Transverse colon (tissue), 4 donors: ENCODE measurements around the gene TAOK2.

Experiments
- EP300 ChIP-seq: sonication (generic); formaldehyde crosslinking; IDR thresholded peaks from one replicate; pipeline ENCODE4 v1.6.1; 2017; ENCODE audit warnings: antibody characterized with exemption, low read depth
- POLR2A ChIP-seq: fragments of 450-650 bp; IDR thresholded peaks from one replicate; pipeline ENCODE4 v1.6.1; 2016; ENCODE audit warnings: antibody characterized with exemption, mild to moderate bottlenecking, moderate library complexity
- POLR2AphosphoS5 ChIP-seq, 3 donors: sonication (generic); formaldehyde crosslinking; IDR thresholded peaks; one replicate each; pipeline ENCODE4 v1.6.1; 2016; ENCODE audit warnings: antibody characterized with exemption in 3 of 3
- TF ChIP-seq, protein P1 (sequence below), 5 experiments: fragments of 200-600 bp in 3 of 5; fragments of 450-650 bp in 2 of 5; sonication (generic) in 3 of 5; IDR thresholded peaks; 1 replicate in 2 of 5; 2 replicates in 3 of 5; pipeline ENCODE4 v1.5.1; 2016 to 2017; ENCODE audit warnings: antibody characterized with exemption in 5 of 5, inconsistent platforms in 3 of 5, mild to moderate bottlenecking in 2 of 5, moderate library complexity in 1 of 5

DNA sequence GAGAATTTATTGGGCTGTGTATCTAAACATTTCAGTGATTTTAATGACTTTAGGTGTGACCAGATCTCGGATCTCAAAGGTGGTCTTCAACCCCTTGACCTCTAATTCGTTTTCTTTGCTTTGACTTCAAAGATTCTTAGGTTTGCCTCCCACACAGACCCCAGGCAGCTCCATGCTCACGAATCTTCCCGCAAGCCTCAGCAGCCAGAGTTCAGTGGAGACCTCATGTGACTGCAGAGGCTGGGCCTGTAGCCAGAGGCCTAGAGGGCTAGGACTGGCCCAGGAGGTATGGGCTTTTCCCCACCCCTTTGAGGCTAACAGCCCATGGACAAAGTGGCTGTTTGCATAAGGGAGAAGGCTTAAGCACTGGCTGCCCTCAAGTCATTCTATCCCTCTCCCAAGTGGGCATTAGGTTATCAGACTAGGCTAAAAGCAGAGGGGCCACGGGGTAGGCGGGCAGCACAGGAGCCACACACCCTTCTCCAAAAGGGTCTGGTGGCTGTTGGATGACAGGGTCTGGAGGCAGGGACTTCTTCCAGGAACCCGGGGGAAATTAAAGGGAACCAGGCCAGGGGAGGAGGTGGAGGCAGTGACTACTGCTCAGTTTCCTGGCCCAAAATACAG, 18.8 kb downstream of the TAOK2 start:
- TF ChIP-seq, protein P1, sequence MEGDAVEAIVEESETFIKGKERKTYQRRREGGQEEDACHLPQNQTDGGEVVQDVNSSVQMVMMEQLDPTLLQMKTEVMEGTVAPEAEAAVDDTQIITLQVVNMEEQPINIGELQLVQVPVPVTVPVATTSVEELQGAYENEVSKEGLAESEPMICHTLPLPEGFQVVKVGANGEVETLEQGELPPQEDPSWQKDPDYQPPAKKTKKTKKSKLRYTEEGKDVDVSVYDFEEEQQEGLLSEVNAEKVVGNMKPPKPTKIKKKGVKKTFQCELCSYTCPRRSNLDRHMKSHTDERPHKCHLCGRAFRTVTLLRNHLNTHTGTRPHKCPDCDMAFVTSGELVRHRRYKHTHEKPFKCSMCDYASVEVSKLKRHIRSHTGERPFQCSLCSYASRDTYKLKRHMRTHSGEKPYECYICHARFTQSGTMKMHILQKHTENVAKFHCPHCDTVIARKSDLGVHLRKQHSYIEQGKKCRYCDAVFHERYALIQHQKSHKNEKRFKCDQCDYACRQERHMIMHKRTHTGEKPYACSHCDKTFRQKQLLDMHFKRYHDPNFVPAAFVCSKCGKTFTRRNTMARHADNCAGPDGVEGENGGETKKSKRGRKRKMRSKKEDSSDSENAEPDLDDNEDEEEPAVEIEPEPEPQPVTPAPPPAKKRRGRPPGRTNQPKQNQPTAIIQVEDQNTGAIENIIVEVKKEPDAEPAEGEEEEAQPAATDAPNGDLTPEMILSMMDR (IDR thresholded peaks at IDR 0.05), result no peak
- TF ChIP-seq POLR2AphosphoS5 (IDR thresholded peaks at IDR 0.05) (no peak), POLR2A (no peak), EP300 (no peak)
